Neural cell (in vitro differentiated cells): ENCODE results near the gene CIAO1.

ENCODE experiments used
- CTCF ChIP-seq: fragments of 450-650 bp; IDR thresholded peaks from 2 replicates; pipeline ENCODE4 v1.5.1; 2014; ENCODE audit warnings: antibody characterized with exemption, mild to moderate bottlenecking, moderate library complexity; ENCODE audit not compliant: poor library complexity, severe bottlenecking
- EP300 ChIP-seq: fragments of 450-650 bp; conservative IDR thresholded peaks from 2 replicates; pipeline ENCODE4 v1.6.1; 2014; ENCODE audit warnings: antibody characterized with exemption, mild to moderate bottlenecking, moderate library complexity; ENCODE audit not compliant: poor library complexity, severe bottlenecking
- EZH2 ChIP-seq: fragments of 200-600, 300-800 bp; shearing (Covaris generic), sonication (generic); IDR thresholded peaks from 2 replicates; pipeline ENCODE4 v1.6.1; 2014; ENCODE audit warnings: antibody characterized with exemption, low read length, borderline replicate concordance, mild to moderate bottlenecking; ENCODE audit not compliant: insufficient read depth, poor library complexity, severe bottlenecking
- POLR2AphosphoS5 ChIP-seq: IDR thresholded peaks from 2 replicates; pipeline ENCODE4 v1.6.1; 2012
- RAD21 ChIP-seq: fragments of 450-650 bp; conservative IDR thresholded peaks from 2 replicates; pipeline ENCODE4 v1.6.1; 2014; ENCODE audit warnings: antibody characterized with exemption, mild to moderate bottlenecking, moderate library complexity
- REST ChIP-seq: IDR thresholded peaks from 2 replicates; pipeline ENCODE4 v1.6.1; 2012; ENCODE audit warnings: borderline replicate concordance
- SMC3 ChIP-seq: fragments of 450-650 bp; conservative IDR thresholded peaks from 2 replicates; pipeline ENCODE4 v1.6.1; 2014; ENCODE audit warnings: antibody characterized with exemption, mild to moderate bottlenecking, moderate library complexity; ENCODE audit not compliant: poor library complexity
- TAF1 ChIP-seq: IDR thresholded peaks from 2 replicates; pipeline ENCODE4 v1.6.1; 2012; ENCODE audit warnings: low read depth

- TF ChIP-seq POLR2AphosphoS5 (no peak), CTCF (no peak), RAD21 (no peak), REST (no peak), EZH2 (no peak), TAF1 (no peak), EP300 (no peak), SMC3 (no peak)
Observed at GRCh38 chr2:96264086-96264485, 1.9 kb upstream of the CIAO1 start.
